Ramos (cell line): Measurements from ENCODE around the gene C20orf96.
"Not testable (repeated sequence)": the region's sequence is repeated elsewhere in the genome, so short reads cannot be mapped to it uniquely, and the experiment has no call there.

ENCODE experiments used
- in situ Hi-C: fragments of 300-500 bp; cut with MboI; formaldehyde crosslinking; loops from one replicate; pipeline ENCODE4 v1.14.3; 2022; ENCODE audit warnings: low sequenced_read_pairs; ENCODE audit not compliant: unreplicated experiment

Gene C20orf96

GRCh38 chr20:290084-290831 is at the start of gene C20orf96:
TSS of gene C20orf96 (minus strand) at chr20:290750. CDS start at chr20:290610, 140 bp downstream.
- in situ Hi-C loops = no loop called here

- in situ Hi-C loops = not testable (repeated sequence)
Measured at GRCh38 chr20:336040-336439, 45.5 kb upstream of the C20orf96 start.

GRCh38 chr20:334578-334977 is 44.0 kb upstream of the C20orf96 start:
- in situ Hi-C loops = no loop called here

GRCh38 chr20:330233-331149 is 39.9 kb upstream of the C20orf96 start:
- in situ Hi-C loops = no loop called here

- in situ Hi-C loops = no loop called here
Measured at GRCh38 chr20:329851-330232, 39.3 kb upstream of the C20orf96 start.

- in situ Hi-C loops = no loop called here
Measured at GRCh38 chr20:328975-329695, 38.6 kb upstream of the C20orf96 start.

GRCh38 chr20:328027-328974 is 37.8 kb upstream of the C20orf96 start:
- in situ Hi-C loops = no loop called here

- in situ Hi-C loops = no loop called here
Measured at GRCh38 chr20:327186-328026, 36.9 kb upstream of the C20orf96 start.

GRCh38 chr20:326645-327185 is 36.2 kb upstream of the C20orf96 start:
- in situ Hi-C loops = no loop called here

- in situ Hi-C loops = no loop called here
Measured at GRCh38 chr20:325889-326644, 35.5 kb upstream of the C20orf96 start.

- in situ Hi-C loops = no loop called here
Measured at GRCh38 chr20:325045-325888, 34.7 kb upstream of the C20orf96 start, which contains the start of gene SOX12. TSS of gene SOX12 (plus strand) at chr20:325552. CDS start at chr20:325925, 373 bp downstream.

- in situ Hi-C loops = no loop called here
Measured at GRCh38 chr20:324177-325044, 33.9 kb upstream of the C20orf96 start.

GRCh38 chr20:316316-317068 is 25.9 kb upstream of the C20orf96 start:
- in situ Hi-C loops = no loop called here

GRCh38 chr20:313948-314347 is 23.4 kb upstream of the C20orf96 start:
- in situ Hi-C loops = no loop called here

GRCh38 chr20:313402-313801 is 22.9 kb upstream of the C20orf96 start:
- in situ Hi-C loops = no loop called here
